CD14-positive monocyte (primary cell): ENCODE measurements around the gene CCDC34. TPM values are rescaled to one million over a fixed set of nuclear protein-coding genes. Genes with fewer than 3 reads are reported as not detected.

Source experiments
- DNase-seq, 3 donors: peaks; one replicate each; pipeline ENCODE4 v3.0.0-alpha.2; 2011 to 2022
- H2AFZ ChIP-seq: 2 replicates; pipeline ENCODE4 v1.6.0; 2012; ENCODE audit warnings: mild to moderate bottlenecking, low read depth, low read length, inconsistent platforms; ENCODE audit not compliant: insufficient read depth, poor library complexity, severe bottlenecking
- H3K27ac ChIP-seq, 2 donors: 1 replicate in 1 of 2; 2 replicates in 1 of 2; pipeline ENCODE4 v1.5.1; 2012 to 2013; ENCODE audit warnings: low read length in 2 of 2, control low read depth in 1 of 2, inconsistent platforms in 1 of 2, low read depth in 1 of 2, mild to moderate bottlenecking in 1 of 2
- H3K27me3 ChIP-seq, 2 donors: one replicate each; pipeline versions ENCODE4 v1.6.0 to v1.6.1; 2011 to 2013; ENCODE audit warnings: low read length in 2 of 2; ENCODE audit not compliant: control insufficient read depth in 2 of 2, insufficient read depth in 2 of 2
- H3K36me3 ChIP-seq, 2 donors: replicated peaks in 1 of 2; 1 replicate in 1 of 2; 2 replicates in 1 of 2; pipeline versions ENCODE4 v1.5.1 to v1.6.1; 2012 to 2013; ENCODE audit warnings: low read length in 2 of 2, control low read depth in 1 of 2, inconsistent platforms in 1 of 2, mild to moderate bottlenecking in 1 of 2; ENCODE audit not compliant: insufficient read depth in 2 of 2, control insufficient read depth in 1 of 2
- H3K4me1 ChIP-seq, 2 donors: 1 replicate in 1 of 2; 2 replicates in 1 of 2; pipeline versions ENCODE4 v1.5.1 to v1.6.1; 2012 to 2013; ENCODE audit warnings: low read length in 2 of 2, control low read depth in 1 of 2, inconsistent platforms in 1 of 2, mild to moderate bottlenecking in 1 of 2, moderate library complexity in 1 of 2; ENCODE audit not compliant: insufficient read depth in 2 of 2, control insufficient read depth in 1 of 2
- H3K4me2 ChIP-seq: replicated peaks from 2 replicates; pipeline ENCODE3; 2012; ENCODE audit warnings: low read length, moderate library complexity, mild to moderate bottlenecking; ENCODE audit not compliant: poor library complexity, severe bottlenecking; ENCODE audit errors: extremely low read depth
- H3K4me3 ChIP-seq, 3 experiments: fragments of 200-600 bp in 1 of 3; sonication (generic) in 1 of 3; replicated peaks in 1 of 3; 1 replicate in 2 of 3; 2 replicates in 1 of 3; pipeline ENCODE4 v1.5.1; 2011 to 2013; ENCODE audit warnings: low read length in 3 of 3, mild to moderate bottlenecking in 3 of 3, control low read depth in 2 of 3, low read depth in 2 of 3, inconsistent platforms in 1 of 3, moderate library complexity in 1 of 3
- H3K79me2 ChIP-seq: 2 replicates; pipeline ENCODE4 v1.6.0; 2012; ENCODE audit warnings: mild to moderate bottlenecking, control low read depth, inconsistent platforms, low read length, moderate library complexity; ENCODE audit not compliant: insufficient read depth
- H3K9ac ChIP-seq: 2 replicates; pipeline ENCODE4 v1.6.0; 2017; ENCODE audit warnings: low read length, mild to moderate bottlenecking; ENCODE audit not compliant: insufficient read depth, poor library complexity, severe bottlenecking
- H3K9me3 ChIP-seq, 2 donors: replicated peaks in 1 of 2; 1 replicate in 1 of 2; 2 replicates in 1 of 2; pipeline versions ENCODE4 v1.5.1 to v1.6.1; 2012 to 2013; ENCODE audit warnings: low read length in 2 of 2, control low read depth in 1 of 2; ENCODE audit not compliant: control insufficient read depth in 1 of 2, insufficient read depth in 1 of 2
- H4K20me1 ChIP-seq: 2 replicates; pipeline ENCODE4 v1.6.0; 2012; ENCODE audit warnings: mild to moderate bottlenecking, low read length, control low read depth, moderate library complexity; ENCODE audit not compliant: insufficient read depth
- H3K27ac Mint-ChIP-seq, 7 donors: one replicate each; pipeline ENCODE4 v1.8.0; 2020; ENCODE audit warnings: mild to moderate bottlenecking in 7 of 7, mixed read lengths in 7 of 7, moderate library complexity in 6 of 7, inconsistent platforms in 2 of 7
- H3K27me3 Mint-ChIP-seq, 3 donors: one replicate each; pipeline ENCODE4 v1.8.0; 2021 to 2022; ENCODE audit warnings: low read depth in 3 of 3, mild to moderate bottlenecking in 3 of 3, mixed read lengths in 3 of 3, moderate library complexity in 3 of 3, inconsistent platforms in 1 of 3
- H3K36me3 Mint-ChIP-seq, 2 donors: one replicate each; pipeline ENCODE4 v1.8.0; 2020; ENCODE audit warnings: mixed read lengths in 2 of 2, inconsistent platforms in 1 of 2, mild to moderate bottlenecking in 1 of 2
- H3K4me1 Mint-ChIP-seq: one replicate; pipeline ENCODE4 v1.8.0; 2020; ENCODE audit warnings: mild to moderate bottlenecking, mixed read lengths
- H3K4me3 Mint-ChIP-seq, 2 donors: one replicate each; pipeline ENCODE4 v1.8.0; 2020; ENCODE audit warnings: mild to moderate bottlenecking in 2 of 2, mixed read lengths in 2 of 2, moderate library complexity in 1 of 2
- H3K9me3 Mint-ChIP-seq, 7 donors: one replicate each; pipeline ENCODE4 v1.8.0; 2020 to 2022; ENCODE audit warnings: mixed read lengths in 7 of 7, mild to moderate bottlenecking in 6 of 7, moderate library complexity in 6 of 7, inconsistent platforms in 2 of 7
- CTCF ChIP-seq: fragments of 200-600 bp; IDR thresholded peaks from one replicate; pipeline ENCODE4 v1.8.0; 2022; ENCODE audit warnings: antibody characterized with exemption, mild to moderate bottlenecking
- WGBS: methylation state at CpG from one replicate; pipeline ENCODE4 v1.1.5; 2013; ENCODE audit warnings: missing lambda C conversion rate; ENCODE audit not compliant: insufficient coverage; 5-methylcytosine and 5-hydroxymethylcytosine counted together
- intact Hi-C, 2 donors: fragments of 100-400 bp; cut with micrococcal nuclease; formaldehyde crosslinking; loops; one replicate each; pipeline versions ENCODE4 v1.15.0 to v1.15.1; 2023
- polyA plus RNA-seq, 3 donors: library from polyadenylated mRNA; depleted of rRNA in 1 of 3; unstranded in 2 of 3; stranded (reverse) in 1 of 3; fragments of 300-500 nt in 2 of 3; fragments of >200 nt in 1 of 3; fragmentation: Illumina TruSeq in 2 of 3; gene quantifications; 1 replicate in 2 of 3; 2 replicates in 1 of 3; pipeline ENCODE4 v1.2.3, GENCODE V29; 2012 to 2021

The CCDC34 gene
- polyA plus RNA-seq, 3 donors, result 0.08 to 0.11 (median 0.11) TPM

GRCh38 chr11:27353593-27354358, 9.2 kb downstream of the CCDC34 start:
- intact Hi-C loops, result no loop called here

GRCh38 chr11:27352781-27353180, 10.2 kb downstream of the CCDC34 start:
- Mint-ChIP-seq H3K27me3 (no peaks in the 10 kb centered on the region), H3K4me1 (no peaks in the 10 kb centered on the region), H3K27ac (no peak overlapping the region), H3K4me3 (no peak overlapping the region), H3K9me3 (no peaks in the 10 kb centered on the region), H3K36me3 (peaks cover 5 to 12% of the 10 kb centered on the region in 2 donors)
- H3K9me3 ChIP-seq, result no peaks in the 10 kb centered on the region
- H3K79me2 ChIP-seq, result no peaks in the 10 kb centered on the region
- no peak for TF ChIP-seq CTCF
- no peak overlapping the region for H3K27ac ChIP-seq
- no peak overlapping the region for H3K4me2 ChIP-seq
- DNase-seq, result no peak
- no peak overlapping the region for H3K4me3 ChIP-seq
- H3K27me3 ChIP-seq, result no peaks in the 10 kb centered on the region
- H2AFZ ChIP-seq, result no peak overlapping the region
- no peaks in the 10 kb centered on the region for H4K20me1 ChIP-seq
- intact Hi-C loops, result no loop called here
- 100% methylated on average over 1 of the region's 2 CpGs for WGBS
- no peaks in the 10 kb centered on the region for H3K36me3 ChIP-seq
- H3K9ac ChIP-seq, result no peak overlapping the region
- no peaks in the 10 kb centered on the region for H3K4me1 ChIP-seq

More at GRCh38 chr11:27353593-27354358, 9.2 kb downstream of the CCDC34 start:
- peaks cover 5 to 10% of the 10 kb centered on the region in 2 donors for H3K36me3 Mint-ChIP-seq
- WGBS, result no CpG with 5 or more reads among the region's 2 CpGs
- Histone ChIP-seq H3K27me3 (no peaks in the 10 kb centered on the region), H3K4me3 (no peak overlapping the region), H3K9me3 (no peaks in the 10 kb centered on the region), H2AFZ (no peak overlapping the region), H3K9ac (no peak overlapping the region), H3K4me1 (peaks cover 0 to 3% of the 10 kb centered on the region in 2 donors), H3K36me3 (no peaks in the 10 kb centered on the region), H3K79me2 (no peaks in the 10 kb centered on the region), H3K27ac (no peak overlapping the region), H4K20me1 (no peaks in the 10 kb centered on the region), H3K4me2 (no peak overlapping the region)
- no peak for DNase-seq
- H3K9me3 Mint-ChIP-seq, result no peaks in the 10 kb centered on the region
- TF ChIP-seq CTCF, result no peak
- no peaks in the 10 kb centered on the region for H3K27me3 Mint-ChIP-seq
- H3K27ac Mint-ChIP-seq, result no peak overlapping the region
- no peak overlapping the region for H3K4me3 Mint-ChIP-seq
- H3K4me1 Mint-ChIP-seq, result peaks cover 8% of the 10 kb centered on the region
